ENCODE data around the gene FAM236A.
"Not testable (repeated sequence)": the region's sequence is repeated elsewhere in the genome, so short reads cannot be mapped to it uniquely, and the experiment has no call there.

DNA sequence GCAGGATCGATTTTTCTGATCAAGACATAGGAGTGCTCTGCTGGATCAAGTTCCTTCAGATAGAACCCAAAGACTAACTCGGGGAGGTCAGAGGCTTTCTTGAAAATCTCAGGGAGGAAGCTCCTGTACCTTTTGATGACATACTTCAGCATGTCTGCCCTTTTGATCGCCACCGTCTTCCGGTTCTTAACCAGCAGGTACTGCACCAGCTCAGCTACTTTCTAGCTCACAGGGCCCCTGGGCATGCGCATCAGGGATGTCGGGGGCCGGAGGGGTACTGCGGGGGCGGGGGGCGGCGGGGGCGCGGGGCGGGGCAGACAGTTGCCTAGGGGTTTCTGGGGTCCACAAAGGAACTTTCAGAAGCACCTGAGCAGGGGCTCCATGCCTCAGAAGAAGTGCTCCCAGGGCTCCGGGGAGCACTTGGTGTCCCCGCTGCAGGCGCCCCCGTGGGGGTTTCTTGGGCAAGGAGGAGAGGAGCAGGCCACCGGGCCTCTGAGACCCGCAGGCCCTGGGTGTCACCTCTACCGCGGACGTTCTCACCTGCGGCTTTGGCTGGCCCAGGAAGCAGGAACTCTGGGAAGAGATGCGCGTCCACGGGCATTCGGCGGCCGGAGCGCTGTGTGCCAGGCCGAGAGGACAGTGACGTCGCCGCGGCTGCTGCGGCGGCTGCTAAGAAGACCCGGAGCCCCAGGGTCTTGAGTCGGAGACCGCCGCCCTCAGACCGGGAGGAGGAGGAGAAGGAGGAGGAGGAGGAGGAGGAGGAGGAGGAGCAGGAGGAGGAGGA lies 5.2 kb downstream of the FAM236A start:
- TF ChIP-seq CTCF, EZH2 (IDR thresholded peaks at IDR 0.05): not testable (repeated sequence)

All from neural progenitor cell (in vitro differentiated cells).